Activated CD8-positive, alpha-beta memory T cell treated with anti-CD3 and anti-CD28 coated beads, Interleukin-2, amount 10 ng/mL, durations not matched to agents 7 days and 5 days (primary cell): ENCODE data around the gene GOLGA8R. TPM values are rescaled to one million over a fixed set of nuclear protein-coding genes. Genes with fewer than 3 reads are reported as not detected.
"Not testable (repeated sequence)": the region's sequence is repeated elsewhere in the genome, so short reads cannot be mapped to it uniquely, and the experiment has no call there.

Source experiments
- ATAC-seq: fragments of 150-1000 bp; cut with Tn5 transposase; one replicate; pipeline ENCODE4 v1.10.0; 2021; ENCODE audit warnings: moderate library complexity
- CTCF ChIA-PET: fragments of 350-600 bp; sonication (Branson Sonifier 250); formaldehyde crosslinking; loops from one replicate; lab custom pipeline; 2021; ENCODE audit warnings: antibody characterized with exemption; lab: Charles Lee
- DNase-seq: peaks from one replicate; pipeline ENCODE4 v3.0.0-alpha.2; 2020
- H3K27ac Mint-ChIP-seq: one replicate; pipeline ENCODE4 v1.8.0; 2021; ENCODE audit warnings: mild to moderate bottlenecking, mixed read lengths
- H3K27me3 Mint-ChIP-seq: one replicate; pipeline ENCODE4 v1.8.0; 2021; ENCODE audit warnings: mixed read lengths
- H3K36me3 Mint-ChIP-seq: one replicate; pipeline ENCODE4 v1.8.0; 2021; ENCODE audit warnings: mild to moderate bottlenecking, mixed read lengths
- H3K4me1 Mint-ChIP-seq: one replicate; pipeline ENCODE4 v1.8.0; 2021; ENCODE audit warnings: mixed read lengths
- H3K4me3 Mint-ChIP-seq: one replicate; pipeline ENCODE4 v1.8.0; 2021; ENCODE audit warnings: mild to moderate bottlenecking, moderate library complexity, mixed read lengths
- H3K9me3 Mint-ChIP-seq: one replicate; pipeline ENCODE4 v1.8.0; 2022; ENCODE audit warnings: low read depth, mixed read lengths
- total RNA-seq, 2 experiments: library from RNA; stranded (reverse); gene quantifications; one replicate each; pipeline ENCODE4 v1.2.3, GENCODE V29; 2021

GOLGA8R gene
- total RNA-seq, 2 experiments from 2014 or later, result 13.0 to 15.9 TPM

DNA sequence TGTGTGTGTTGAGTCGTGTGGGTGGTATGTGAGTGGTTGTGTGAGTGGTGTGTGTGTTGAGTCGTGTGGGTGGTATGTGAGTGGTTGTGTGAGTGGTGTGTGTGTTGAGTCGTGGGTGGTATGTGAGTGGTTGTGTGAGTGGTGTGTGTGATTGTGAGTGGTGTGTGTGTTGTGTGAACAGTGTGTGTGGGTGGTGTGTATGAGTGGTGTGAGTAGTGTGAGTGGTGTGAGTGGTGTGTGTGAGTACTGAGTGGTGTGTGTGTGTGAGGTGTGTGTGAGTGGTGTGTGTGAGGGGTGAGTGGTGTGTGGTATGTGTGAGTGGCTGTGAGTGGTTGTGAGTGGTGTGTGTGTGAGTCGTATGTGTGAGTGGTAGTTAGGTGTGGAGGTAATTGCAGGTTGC is 38.2 kb downstream of the GOLGA8R start:
- H3K4me1 Mint-ChIP-seq, H3K27ac Mint-ChIP-seq, H3K4me3 Mint-ChIP-seq, ATAC-seq, H3K36me3 Mint-ChIP-seq, H3K9me3 Mint-ChIP-seq, DNase-seq, H3K27me3 Mint-ChIP-seq, CTCF ChIA-PET: not testable (repeated sequence)

- CTCF ChIA-PET, H3K27me3 Mint-ChIP-seq, ATAC-seq, DNase-seq, H3K9me3 Mint-ChIP-seq, H3K4me1 Mint-ChIP-seq, H3K36me3 Mint-ChIP-seq, H3K4me3 Mint-ChIP-seq, H3K27ac Mint-ChIP-seq: not testable (repeated sequence)
Measured at GRCh38 chr15:30374862-30375261, 39.2 kb downstream of the GOLGA8R start.

DNA sequence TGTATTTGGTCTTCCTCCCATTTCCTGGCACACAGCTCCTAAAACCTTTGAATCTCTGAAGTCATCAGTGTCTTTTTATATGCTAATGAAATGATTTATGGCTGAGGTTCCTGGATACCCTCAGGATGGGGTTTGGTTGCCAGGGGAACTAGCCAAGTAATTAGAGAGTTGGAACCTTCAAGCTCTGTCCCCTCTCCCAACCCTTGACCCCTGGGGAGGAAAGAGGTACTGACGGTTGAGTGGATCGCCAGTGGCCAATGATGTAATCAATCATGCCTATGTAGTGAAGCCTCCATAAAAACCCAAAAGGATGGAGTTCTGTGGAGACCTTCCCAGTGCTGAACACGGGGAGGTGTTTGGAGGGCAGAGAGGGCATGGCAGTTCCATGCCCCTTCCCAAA is 45.8 kb downstream of the GOLGA8R start:
- ATAC-seq, CTCF ChIA-PET, H3K9me3 Mint-ChIP-seq, H3K36me3 Mint-ChIP-seq, DNase-seq, H3K4me1 Mint-ChIP-seq, H3K27me3 Mint-ChIP-seq, H3K27ac Mint-ChIP-seq, H3K4me3 Mint-ChIP-seq: not testable (repeated sequence)

- H3K4me3 Mint-ChIP-seq, H3K27me3 Mint-ChIP-seq, CTCF ChIA-PET, H3K9me3 Mint-ChIP-seq, H3K27ac Mint-ChIP-seq, H3K36me3 Mint-ChIP-seq, H3K4me1 Mint-ChIP-seq, ATAC-seq, DNase-seq: not testable (repeated sequence)
Measured at GRCh38 chr15:30367246-30367645, 46.8 kb downstream of the GOLGA8R start.

- H3K9me3 Mint-ChIP-seq, H3K4me1 Mint-ChIP-seq, H3K27me3 Mint-ChIP-seq, ATAC-seq, DNase-seq, H3K27ac Mint-ChIP-seq, H3K4me3 Mint-ChIP-seq, CTCF ChIA-PET, H3K36me3 Mint-ChIP-seq: not testable (repeated sequence)
Measured at GRCh38 chr15:30361404-30361803, 52.7 kb downstream of the GOLGA8R start.

DNA sequence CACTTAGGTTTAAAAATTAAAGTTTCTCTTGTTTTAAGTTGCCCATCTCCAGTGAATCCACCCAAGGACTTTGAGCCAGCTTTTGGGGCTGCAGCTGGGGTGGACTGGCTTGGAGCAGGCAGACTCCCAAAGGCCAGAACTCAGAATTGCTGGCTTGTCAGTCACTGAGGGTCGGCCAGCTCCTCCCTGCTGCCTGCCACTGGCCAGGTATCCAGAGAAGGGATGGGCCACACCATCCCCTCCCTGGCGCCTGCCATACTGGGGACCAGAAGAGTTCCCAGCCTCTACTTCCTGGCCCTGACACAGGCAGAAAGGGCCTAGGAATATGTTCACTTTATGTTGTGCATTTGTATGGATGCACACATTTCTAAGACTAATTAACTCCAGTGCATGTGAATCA is 53.1 kb downstream of the GOLGA8R start:
- CTCF ChIA-PET, H3K4me1 Mint-ChIP-seq, H3K27ac Mint-ChIP-seq, H3K27me3 Mint-ChIP-seq, ATAC-seq, H3K36me3 Mint-ChIP-seq, H3K9me3 Mint-ChIP-seq, DNase-seq, H3K4me3 Mint-ChIP-seq: not testable (repeated sequence)

DNA sequence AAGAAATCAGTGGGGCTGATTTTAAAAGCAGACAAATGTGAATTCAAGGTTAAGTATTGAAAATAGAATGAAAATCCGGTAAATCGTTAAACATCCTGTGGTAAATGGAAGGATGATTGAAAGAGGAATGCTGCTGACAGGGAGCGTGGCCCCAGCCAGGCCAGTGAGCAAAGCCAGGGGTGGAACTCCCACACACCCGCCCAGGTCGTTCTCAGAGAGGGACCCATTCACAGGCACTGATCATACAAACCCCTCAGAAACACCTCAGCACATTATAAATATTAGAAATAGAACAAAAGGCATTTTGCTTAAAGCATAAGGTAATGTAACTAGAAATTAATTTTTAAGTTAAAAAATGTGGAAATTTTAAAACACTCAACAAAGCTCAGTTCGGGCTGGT is 59.0 kb downstream of the GOLGA8R start:
- H3K4me1 Mint-ChIP-seq, H3K27ac Mint-ChIP-seq, DNase-seq, H3K27me3 Mint-ChIP-seq, H3K9me3 Mint-ChIP-seq, ATAC-seq, H3K4me3 Mint-ChIP-seq, CTCF ChIA-PET, H3K36me3 Mint-ChIP-seq: not testable (repeated sequence)

Other genes starting within 250 kb of the GOLGA8R start
- gene CHRFAM7A, start 20.7 kb downstream of the GOLGA8R start, total RNA-seq, result 1 to 10 TPM in 1 of 2 experiments, under 1 TPM in 1; 0.73 to 2.1 TPM
- 1 to 10 TPM; 6.2 to 7.7 TPM for gene GOLGA8Q, start 137.8 kb upstream of the GOLGA8R start, total RNA-seq
- gene GOLGA8H, start 189.8 kb upstream of the GOLGA8R start, total RNA-seq, result under 1 TPM in 1 of 2 experiments, not detected in 1; 0.26 TPM